ENCODE data around the gene HS6ST3.

DNA sequence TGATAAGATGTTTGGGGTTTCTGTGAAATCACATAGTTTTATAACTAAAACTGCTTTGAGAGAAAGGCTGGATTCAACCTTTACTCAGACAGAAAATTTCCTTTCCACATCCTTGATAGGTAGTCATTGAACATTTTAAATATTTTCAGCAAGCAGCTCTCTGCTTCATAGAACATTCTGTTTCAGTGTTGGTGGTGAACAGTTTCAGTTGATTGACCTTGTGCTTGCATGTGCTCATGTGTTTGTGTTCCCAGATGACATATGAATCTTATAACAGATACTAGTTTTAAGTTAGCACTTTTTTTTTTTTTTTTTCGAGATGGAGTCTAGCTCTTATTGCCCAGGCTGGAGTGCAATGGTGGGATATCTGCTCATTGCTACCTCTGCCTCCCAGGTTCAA is 290.1 kb downstream of the HS6ST3 start:
- TF ChIP-seq POLR2A (IDR thresholded peaks at IDR 0.05; ENCODE audit: low read length) (no peak), GATA1 (IDR thresholded peaks at IDR 0.05; ENCODE audit: low read depth, low read length) (no peak)
